Measurements from ENCODE around the gene NAV1.
"Not testable (repeated sequence)": the region's sequence is repeated elsewhere in the genome, so short reads cannot be mapped to it uniquely, and the experiment has no call there.

NAV1 gene

GRCh38 chr1:201538612-201539551 is at the start of gene NAV1:
Gene NAV1 (plus strand): TSS chr1:201539127. CDS start chr1:201622885, 83,758 bp downstream.
- no peak for DNase-seq (ENCODE audit: low spot score)

GRCh38 chr1:201489643-201490261 is 49.2 kb upstream of the NAV1 start:
- DNase-seq (ENCODE audit: low spot score) = no peak

- no peak for DNase-seq (ENCODE audit: low spot score)
Measured at GRCh38 chr1:201490708-201491131, 48.2 kb upstream of the NAV1 start.

GRCh38 chr1:201491896-201492511 is 46.9 kb upstream of the NAV1 start:
- DNase-seq (ENCODE audit: low spot score) = no peak

GRCh38 chr1:201493026-201493656 is 45.8 kb upstream of the NAV1 start:
- not testable (repeated sequence) for DNase-seq (ENCODE audit: low spot score)

- DNase-seq (ENCODE audit: low spot score) = no peak
Measured at GRCh38 chr1:201493757-201494617, 44.9 kb upstream of the NAV1 start.

- no peak for DNase-seq (ENCODE audit: low spot score)
Measured at GRCh38 chr1:201495551-201496295, 43.2 kb upstream of the NAV1 start.

- DNase-seq (ENCODE audit: low spot score) = no peak
Measured at GRCh38 chr1:201496296-201496690, 42.6 kb upstream of the NAV1 start.

GRCh38 chr1:201497935-201498509 is 40.9 kb upstream of the NAV1 start:
- no peak for DNase-seq (ENCODE audit: low spot score)

- DNase-seq (ENCODE audit: low spot score) = no peak
Measured at GRCh38 chr1:201498621-201499020, 40.3 kb upstream of the NAV1 start.

- DNase-seq (ENCODE audit: low spot score) = no peak
Measured at GRCh38 chr1:201499191-201499590, 39.7 kb upstream of the NAV1 start.

- no peak for DNase-seq (ENCODE audit: low spot score)
Measured at GRCh38 chr1:201499795-201500669, 38.9 kb upstream of the NAV1 start.

GRCh38 chr1:201500670-201501120 is 38.2 kb upstream of the NAV1 start:
- no peak for DNase-seq (ENCODE audit: low spot score)

GRCh38 chr1:201501144-201501543 is 37.8 kb upstream of the NAV1 start:
- no peak for DNase-seq (ENCODE audit: low spot score)

GRCh38 chr1:201501812-201502510 is 37.0 kb upstream of the NAV1 start:
- no peak for DNase-seq (ENCODE audit: low spot score)

GRCh38 chr1:201502511-201502857 is 36.4 kb upstream of the NAV1 start:
- no peak for DNase-seq (ENCODE audit: low spot score)

- DNase-seq (ENCODE audit: low spot score) = no peak
Measured at GRCh38 chr1:201503397-201504176, 35.3 kb upstream of the NAV1 start.

GRCh38 chr1:201504179-201504631 is 34.7 kb upstream of the NAV1 start:
- DNase-seq (ENCODE audit: low spot score) = no peak

Data from hematopoietic multipotent progenitor cell treated with erythropoietin and hydrocortisone succinate and interleukin-3 and kit ligand, for 15 days (in vitro differentiated cells).